ENCODE data around the gene IL27RA. TPM values are rescaled to one million over a fixed set of nuclear protein-coding genes. Genes with fewer than 3 reads are reported as not detected.

Gene IL27RA
- 14.1 TPM for total RNA-seq
- 3.1 TPM for polyA plus RNA-seq (ENCODE audit: insufficient read depth, low read depth, low replicate concordance)
- long read RNA-seq, donor 1, partial matches to known transcripts = 0 of 2 reads
- long read RNA-seq, donor 1, other reads (novel, unspliced or antisense) = 0 of 2 reads
- long read RNA-seq, donor 2, partial matches to known transcripts = 13 of 14 reads
- long read RNA-seq, donor 2, other reads (novel, unspliced or antisense) = 0 of 14 reads
- long read RNA-seq, donor 3, partial matches to known transcripts = 0 of 1 reads
- long read RNA-seq, donor 3, other reads (novel, unspliced or antisense) = 0 of 1 reads
- long read RNA-seq, donor 4, partial matches to known transcripts = 0 of 2 reads
- long read RNA-seq, donor 4, other reads (novel, unspliced or antisense) = 0 of 2 reads
- long read RNA-seq, donor 5 = 0 reads
- long read RNA-seq, donor 6 = 0 reads
- long read RNA-seq, donor 7, transcript IL27RA-201 (14 exons, 2,962 nt) = major isoform, 13 of 24 reads
- long read RNA-seq, donor 7, partial matches to known transcripts = 4 of 24 reads
- long read RNA-seq, donor 7, other reads (novel, unspliced or antisense) = 7 of 24 reads
- long read RNA-seq, donor 8 = 0 reads
- long read RNA-seq, donor 9, partial matches to known transcripts = 0 of 2 reads
- long read RNA-seq, donor 9, other reads (novel, unspliced or antisense) = 0 of 2 reads
- long read RNA-seq, donor 10, partial matches to known transcripts = 0 of 1 reads
- long read RNA-seq, donor 10, other reads (novel, unspliced or antisense) = 0 of 1 reads

DNA sequence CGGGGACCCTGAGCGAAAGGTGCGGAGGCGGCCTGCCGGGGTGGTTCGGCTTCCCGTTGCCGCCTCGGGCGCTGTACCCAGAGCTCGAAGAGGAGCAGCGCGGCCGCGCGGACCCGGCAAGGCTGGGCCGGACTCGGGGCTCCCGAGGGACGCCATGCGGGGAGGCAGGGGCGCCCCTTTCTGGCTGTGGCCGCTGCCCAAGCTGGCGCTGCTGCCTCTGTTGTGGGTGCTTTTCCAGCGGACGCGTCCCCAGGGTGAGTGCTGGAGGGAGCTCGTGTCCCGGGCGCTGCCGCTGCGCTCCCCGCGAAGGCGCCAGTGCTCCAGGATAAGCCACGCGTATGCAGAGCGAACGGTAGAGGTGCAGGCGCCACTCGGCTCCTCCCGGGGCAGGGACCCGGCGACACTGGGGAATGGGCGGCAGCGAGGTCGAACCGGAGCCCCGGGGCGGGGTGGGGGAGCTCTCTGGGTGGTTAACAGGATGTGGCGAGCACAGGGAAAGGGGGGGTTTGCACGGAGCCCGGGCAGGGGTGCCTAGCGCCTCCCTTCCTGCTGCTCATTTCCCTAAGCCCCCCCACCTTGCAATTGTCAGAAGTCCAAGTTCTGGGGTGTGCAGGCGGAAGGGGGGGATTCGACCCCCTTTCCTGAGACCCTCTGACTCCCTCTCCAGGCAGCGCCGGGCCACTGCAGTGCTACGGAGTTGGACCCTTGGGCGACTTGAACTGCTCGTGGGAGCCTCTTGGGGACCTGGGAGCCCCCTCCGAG, at the start of gene IL27RA:
IL27RA (plus strand) TSS at position 44 of the 762 bp plus-strand sequence; CDS start at position 155, 111 bp downstream.
- Histone ChIP-seq H3K27ac (ENCODE audit: low read depth in 2 of 2, low read length in 2 of 2) (no peak within 1 kb of the TSS), H3K4me1 (ENCODE audit: control insufficient read depth in 2 of 3, insufficient read depth in 2 of 3, low read depth in 1 of 3, low read length in 3 of 3) (peaks cover 0 to 4% (median 0%) of the 10 kb centered on the region in 3 donors), H3K27me3 (ENCODE audit: control insufficient read depth, insufficient read depth, low read length) (no peaks in the 10 kb centered on the region), H3K9ac (ENCODE audit: low read length in 3 of 3) (peak within 1 kb of the TSS in 2 of 3 donors; percentile 40 to 63), H3K36me3 (ENCODE audit: control insufficient read depth in 2 of 3, insufficient read depth in 3 of 3, low read length in 3 of 3) (no peaks in the 10 kb centered on the region), H3K9me3 (ENCODE audit: control insufficient read depth in 2 of 3, insufficient read depth in 1 of 3, low read length in 3 of 3) (no peaks in the 10 kb centered on the region), H3K4me3 (ENCODE audit: low read length in 3 of 3) (peak within 1 kb of the TSS; percentile 37 to 63 (median 63))
- intact Hi-C loops (cut with DNase I) = no loop called here
- DNase-seq (peak; percentile 78 to 88 (median 81)), FAIRE-seq (no peak)
- TF ChIP-seq CTCF (IDR thresholded peaks at IDR 0.05; ENCODE audit: borderline replicate concordance, extremely low read depth, insufficient read depth) = peak; percentile 45

GRCh38 chr19:13981988-13982501, 49.5 kb upstream of the IL27RA start:
- no peak overlapping the region for H3K9ac ChIP-seq (ENCODE audit: low read length in 3 of 3)
- DNase-seq (no peak), FAIRE-seq (no peak)
- intact Hi-C loops (cut with DNase I) = no loop called here
- H3K27me3 ChIP-seq (ENCODE audit: control insufficient read depth, insufficient read depth, low read length) = no peaks in the 10 kb centered on the region
- no peak for TF ChIP-seq CTCF (IDR thresholded peaks at IDR 0.05; ENCODE audit: borderline replicate concordance, extremely low read depth, insufficient read depth)
- H3K4me3 ChIP-seq (ENCODE audit: low read length in 3 of 3) = no peak overlapping the region
- peaks cover 0 to 9% (median 8%) of the 10 kb centered on the region in 3 donors for H3K36me3 ChIP-seq (ENCODE audit: control insufficient read depth in 2 of 3, insufficient read depth in 3 of 3, low read length in 3 of 3)
- H3K4me1 ChIP-seq (ENCODE audit: control insufficient read depth in 2 of 3, insufficient read depth in 2 of 3, low read depth in 1 of 3, low read length in 3 of 3) = peaks cover 0 to 22% (median 13%) of the 10 kb centered on the region in 3 donors
- no peak overlapping the region for H3K27ac ChIP-seq (ENCODE audit: low read depth in 2 of 2, low read length in 2 of 2)
- no peaks in the 10 kb centered on the region for H3K9me3 ChIP-seq (ENCODE audit: control insufficient read depth in 2 of 3, insufficient read depth in 1 of 3, low read length in 3 of 3)

DNA sequence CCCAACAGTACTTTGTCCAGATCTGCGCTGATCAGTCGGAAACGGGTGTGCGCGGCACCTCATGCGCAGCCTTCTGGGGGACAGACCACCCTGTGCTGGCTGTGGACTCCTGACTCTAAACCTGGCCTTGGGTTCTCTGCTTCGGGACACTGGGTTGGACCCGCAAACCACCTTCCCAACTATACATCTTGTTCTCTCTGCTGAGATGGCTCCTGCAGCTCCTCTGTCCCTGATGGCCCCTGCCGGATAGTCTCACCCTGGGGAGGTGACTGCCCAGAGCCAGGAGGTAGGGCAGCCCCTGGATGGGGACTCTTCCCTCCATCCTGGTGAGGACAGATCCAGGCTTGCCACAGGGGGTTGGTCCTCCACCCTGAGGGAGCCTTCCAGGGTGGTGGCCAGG, 48.8 kb upstream of the IL27RA start:
- Histone ChIP-seq H3K4me1 (ENCODE audit: control insufficient read depth in 2 of 3, insufficient read depth in 2 of 3, low read depth in 1 of 3, low read length in 3 of 3) (peaks cover 0 to 28% (median 18%) of the 10 kb centered on the region in 3 donors), H3K27me3 (ENCODE audit: control insufficient read depth, insufficient read depth, low read length) (no peaks in the 10 kb centered on the region), H3K9ac (ENCODE audit: low read length in 3 of 3) (no peak overlapping the region), H3K27ac (ENCODE audit: low read depth in 2 of 2, low read length in 2 of 2) (no peak overlapping the region), H3K9me3 (ENCODE audit: control insufficient read depth in 2 of 3, insufficient read depth in 1 of 3, low read length in 3 of 3) (no peaks in the 10 kb centered on the region), H3K36me3 (ENCODE audit: control insufficient read depth in 2 of 3, insufficient read depth in 3 of 3, low read length in 3 of 3) (peaks cover 0 to 9% (median 8%) of the 10 kb centered on the region in 3 donors), H3K4me3 (ENCODE audit: low read length in 3 of 3) (no peak overlapping the region)
- intact Hi-C loops (cut with DNase I) = no loop called here
- no peak for TF ChIP-seq CTCF (IDR thresholded peaks at IDR 0.05; ENCODE audit: borderline replicate concordance, extremely low read depth, insufficient read depth)
- DNase-seq (no peak), FAIRE-seq (no peak)

Measured in kidney (tissue), 22 donors.